Small intestine (tissue), 4 donors: ENCODE data around the gene SLC43A3. TPM values are rescaled to one million over a fixed set of nuclear protein-coding genes. Genes with fewer than 3 reads are reported as not detected.

ENCODE experiments used
- polyA plus RNA-seq, 4 donors: library from polyadenylated mRNA; stranded (reverse) in 3 of 4; unstranded in 1 of 4; fragments of 200-250 nt in 3 of 4; fragments of 120-200 nt in 1 of 4; gene quantifications; one replicate each; pipeline versions ENCODE4 v1.2.1 to v1.2.3, GENCODE V29; 2013
- donor health status: healthy with polysubstance abuse.
- donor health status: Bipolar disorder and iron deficiency.
- donor health status: healthy.

Gene SLC43A3
- polyA plus RNA-seq, 4 donors = 2.4 to 13.8 (median 8.3) TPM

Other genes with a start within 250 kb of the SLC43A3 start
- 1 to 10 TPM in 1 of 4 donors, under 1 TPM in 1, not detected in 2; 0.44 to 1.6 TPM for gene LRRC55, start 245.2 kb downstream of the SLC43A3 start, polyA plus RNA-seq
- 10 to 100 TPM in 1 of 4 donors, 1 to 10 TPM in 1, under 1 TPM in 1, not detected in 1; 0.27 to 25.4 (median 3.4) TPM for gene APLNR, start 189.9 kb downstream of the SLC43A3 start, polyA plus RNA-seq
- gene TNKS1BP1, start 102.2 kb downstream of the SLC43A3 start, polyA plus RNA-seq = 100 to 1,000 TPM in 1 of 4 donors, 10 to 100 TPM in 3; 72.1 to 178 (median 98.6) TPM
- 10 to 100 TPM; 32.4 to 95.4 (median 63.7) TPM for gene SSRP1, start 91.2 kb downstream of the SLC43A3 start, polyA plus RNA-seq
- under 1 TPM in 2 of 4 donors, not detected in 2; 0.46 to 0.68 TPM for gene P2RX3, start 88.8 kb downstream of the SLC43A3 start, polyA plus RNA-seq
- under 1 TPM in 1 of 4 donors, not detected in 3; 0.22 TPM for gene PRG3, start 46.0 kb downstream of the SLC43A3 start, polyA plus RNA-seq
- under 1 TPM in 2 of 4 donors, not detected in 2; 0.15 to 0.31 TPM for gene PRG2, start 36.5 kb downstream of the SLC43A3 start, polyA plus RNA-seq
- gene RTN4RL2, start 33.4 kb upstream of the SLC43A3 start, polyA plus RNA-seq = under 1 TPM in 2 of 4 donors, not detected in 2; 0.70 to 0.87 TPM
- 10 to 100 TPM in 2 of 4 donors, 1 to 10 TPM in 1, under 1 TPM in 1; 0.67 to 25.0 (median 7.9) TPM for gene SLC43A1, start 88.6 kb upstream of the SLC43A3 start, polyA plus RNA-seq
- gene TIMM10, start 103.6 kb upstream of the SLC43A3 start, polyA plus RNA-seq = 10 to 100 TPM; 26.0 to 84.8 (median 60.7) TPM
- gene SMTNL1, start 110.5 kb upstream of the SLC43A3 start, polyA plus RNA-seq = under 1 TPM in 1 of 4 donors, not detected in 3; 0.58 TPM
- 10 to 100 TPM; 51.7 to 72.3 (median 58.7) TPM for gene UBE2L6, start 140.6 kb upstream of the SLC43A3 start, polyA plus RNA-seq
- gene SERPING1, start 170.6 kb upstream of the SLC43A3 start, polyA plus RNA-seq = 100 to 1,000 TPM in 1 of 4 donors, 10 to 100 TPM in 2, 1 to 10 TPM in 1; 5.4 to 201 (median 20.3) TPM
- 1 to 10 TPM in 2 of 4 donors, under 1 TPM in 1, not detected in 1; 0.86 to 2.2 (median 1.4) TPM for gene YPEL4, start 222.8 kb upstream of the SLC43A3 start, polyA plus RNA-seq
- gene CLP1, start 230.6 kb upstream of the SLC43A3 start, polyA plus RNA-seq = 10 to 100 TPM; 10.3 to 14.7 (median 13.0) TPM
- 10 to 100 TPM; 19.5 to 46.7 (median 30.6) TPM for gene ZDHHC5, start 241.0 kb upstream of the SLC43A3 start, polyA plus RNA-seq